Transverse colon (tissue), 4 donors: Measurements from ENCODE around the gene CTDSP2. TPM values are rescaled to one million over a fixed set of nuclear protein-coding genes. Genes with fewer than 3 reads are reported as not detected.
A peak's percentile ranks its signal among the peaks of the same experiment; 100 is the strongest.

ENCODE experiments used
- DNase-seq: peaks from one replicate; pipeline ENCODE4 v3.0.0-alpha.2; 2019
- H3K27ac ChIP-seq, 4 donors: fragments of 200-600 bp; sonication (generic); 2 replicates each; pipeline ENCODE4 v1.5.1; 2016 to 2018; ENCODE audit warnings: inconsistent platforms in 4 of 4
- H3K27me3 ChIP-seq: fragments of 200-600 bp; sonication (generic); 2 replicates; pipeline ENCODE4 v1.5.1; 2017; ENCODE audit warnings: inconsistent platforms
- H3K36me3 ChIP-seq, 4 donors: fragments of 200-600 bp; sonication (generic); 2 replicates each; pipeline ENCODE4 v1.5.1; 2017 to 2019; ENCODE audit warnings: inconsistent platforms in 4 of 4
- H3K4me1 ChIP-seq, 4 donors: fragments of 200-600 bp; sonication (generic); 2 replicates each; pipeline ENCODE4 v1.5.1; 2017 to 2020; ENCODE audit warnings: inconsistent platforms in 4 of 4
- H3K4me3 ChIP-seq, 4 donors: fragments of 200-600 bp; sonication (generic); 1 replicate in 1 of 4; 2 replicates in 3 of 4; pipeline versions ENCODE4 v1.5.1 to v1.6.1; 2017 to 2019; ENCODE audit warnings: inconsistent platforms in 4 of 4
- H3K9me3 ChIP-seq, 2 donors: fragments of 200-600 bp; sonication (generic); 2 replicates each; pipeline ENCODE4 v1.5.1; 2017 to 2019; ENCODE audit warnings: inconsistent platforms in 2 of 2
- CTCF ChIP-seq, 5 experiments: fragments of 200-600 bp in 3 of 5; fragments of 450-650 bp in 2 of 5; sonication (generic) in 3 of 5; IDR thresholded peaks; 1 replicate in 2 of 5; 2 replicates in 3 of 5; pipeline ENCODE4 v1.5.1; 2016 to 2017; ENCODE audit warnings: antibody characterized with exemption in 5 of 5, inconsistent platforms in 3 of 5, mild to moderate bottlenecking in 2 of 5, moderate library complexity in 1 of 5
- EP300 ChIP-seq: sonication (generic); formaldehyde crosslinking; IDR thresholded peaks from one replicate; pipeline ENCODE4 v1.6.1; 2017; ENCODE audit warnings: antibody characterized with exemption, low read depth
- POLR2A ChIP-seq: fragments of 450-650 bp; IDR thresholded peaks from one replicate; pipeline ENCODE4 v1.6.1; 2016; ENCODE audit warnings: antibody characterized with exemption, mild to moderate bottlenecking, moderate library complexity
- POLR2AphosphoS5 ChIP-seq, 3 donors: sonication (generic); formaldehyde crosslinking; IDR thresholded peaks; one replicate each; pipeline ENCODE4 v1.6.1; 2016; ENCODE audit warnings: antibody characterized with exemption in 3 of 3
- WGBS, 2 donors: methylation state at CpG; one replicate each; pipeline ENCODE4 v1.1.5; 2018; ENCODE audit warnings: low coverage in 1 of 2; 5-methylcytosine and 5-hydroxymethylcytosine counted together
- in situ Hi-C, 4 donors: fragments of 200-750 bp; cut with MboI; loops; one replicate each; pipeline versions ENCODE4 v1.15.0 to v1.15.1; 2017; ENCODE audit warnings: low sequenced_read_pairs in 3 of 4, low pct_ligation_motif_present in 1 of 4, low pct_unique_long_range_greater_than_20kb in 1 of 4
- intact Hi-C: fragments of 100-400 bp; cut with DNase I; formaldehyde crosslinking; loops from one replicate; pipeline ENCODE4 v1.15.1; 2023; ENCODE audit warnings: low total_unique reads
- total RNA-seq, 4 donors: library from RNA; depleted of rRNA; stranded (reverse); fragments of >200 nt; gene quantifications; one replicate each; pipeline ENCODE4 v1.1.0, GENCODE V29; 2016

The CTDSP2 gene
- total RNA-seq, 4 donors from 2014 or later = 174 to 268 (median 231) TPM

- Histone ChIP-seq H3K9me3 (no peaks in the 10 kb centered on the region), H3K4me3 (peak overlapping the region; percentile 66 to 98 (median 84)), H3K27ac (peak overlapping the region; percentile 98 to 99 (median 98)), H3K36me3 (no peaks in the 10 kb centered on the region), H3K27me3 (no peaks in the 10 kb centered on the region), H3K4me1 (peaks cover 35 to 51% (median 48%) of the 10 kb centered on the region in 4 donors)
- in situ Hi-C loops (loop anchor here in 2 of 4 donors (5.0 to 10.0 kb wide), 2 partner anchors 47 to 50 kb away; no protein-coding TSS in a partner anchor), intact Hi-C loops (loop anchor here (5.0 kb wide), 1 partner anchor 52 kb away; no protein-coding TSS in a partner anchor)
- DNase-seq = peak; percentile 65
- no peak for TF ChIP-seq CTCF (IDR thresholded peaks at IDR 0.05)
- peak; percentile 62 to 71 (median 68) for TF ChIP-seq POLR2AphosphoS5 (IDR thresholded peaks at IDR 0.05)
- peak; percentile 45 for TF ChIP-seq POLR2A
- 1% methylated on average over 42 of the region's 42 CpGs; no CpG with 5 or more reads in 1 of the 2 donors for WGBS, 2 donors
Measured at GRCh38 chr12:57844709-57845477, 1.6 kb downstream of the CTDSP2 start.

- 38 to 71% methylated on average over 1 to 14 of the region's 14 CpGs for WGBS, 2 donors
- DNase-seq = peak; percentile 40
Measured at GRCh38 chr12:57842342-57843294, 3.9 kb downstream of the CTDSP2 start.

GRCh38 chr12:57841445-57841844 lies 5.1 kb downstream of the CTDSP2 start:
- peak overlapping the region; percentile 69 to 98 (median 90) for H3K27ac ChIP-seq
- TF ChIP-seq POLR2AphosphoS5 (IDR thresholded peaks at IDR 0.05) (no peak), CTCF (IDR thresholded peaks at IDR 0.05) (no peak)
- intact Hi-C loops (loop anchor here (5.0 kb wide), 1 partner anchor 56 kb away; no protein-coding TSS in a partner anchor), in situ Hi-C loops (loop anchor here in 1 of 4 donors (10.0 kb wide), 1 partner anchor 53 kb away; no protein-coding TSS in a partner anchor)
- H3K9me3 ChIP-seq = no peaks in the 10 kb centered on the region
- H3K36me3 ChIP-seq = no peaks in the 10 kb centered on the region
- H3K4me1 ChIP-seq = peaks cover 69 to 83% (median 81%) of the 10 kb centered on the region in 4 donors
- no peaks in the 10 kb centered on the region for H3K27me3 ChIP-seq
- WGBS, 2 donors = 40 to 47% methylated on average over 3 to 4 of the region's 4 CpGs
- no peak for DNase-seq
- H3K4me3 ChIP-seq = peak overlapping the region in 1 of 4 donors; percentile 72

More at GRCh38 chr12:57842342-57843294, 3.9 kb downstream of the CTDSP2 start:
- intact Hi-C loops = loop anchor here (2.0 to 5.0 kb wide), 2 partner anchors 26 to 55 kb away; no protein-coding TSS in a partner anchor
- TF ChIP-seq CTCF (IDR thresholded peaks at IDR 0.05) (no peak), POLR2A (no peak), POLR2AphosphoS5 (IDR thresholded peaks at IDR 0.05) (no peak), EP300 (no peak)
- H3K27ac ChIP-seq = peak overlapping the region; percentile 98 to 99 (median 98)
- peak overlapping the region in 3 of 4 donors; percentile 0 to 72 (median 2) for H3K4me3 ChIP-seq
- peaks cover 58 to 74% (median 71%) of the 10 kb centered on the region in 4 donors for H3K4me1 ChIP-seq
- in situ Hi-C loops = loop anchor here in 1 of 4 donors (10.0 kb wide), 1 partner anchor 52 kb away; no protein-coding TSS in a partner anchor
- no peaks in the 10 kb centered on the region for H3K27me3 ChIP-seq
- H3K36me3 ChIP-seq = no peaks in the 10 kb centered on the region
- H3K9me3 ChIP-seq = no peaks in the 10 kb centered on the region
